Nephron (organoid): Measurements from ENCODE around the gene GPR6.

ENCODE experiments used
- H3K27ac Mint-ChIP-seq, 3 experiments: 2 replicates each; pipeline ENCODE4 v1.8.0; 2020; ENCODE audit warnings: mixed read lengths in 3 of 3, mild to moderate bottlenecking in 2 of 3, moderate library complexity in 1 of 3
- H3K27me3 Mint-ChIP-seq: 2 replicates; pipeline ENCODE4 v1.8.0; 2021; ENCODE audit warnings: low read depth, mild to moderate bottlenecking, moderate library complexity, mixed read lengths
- H3K36me3 Mint-ChIP-seq: 2 replicates; pipeline ENCODE4 v1.8.0; 2020; ENCODE audit warnings: low read depth, mixed read lengths
- H3K4me1 Mint-ChIP-seq: 2 replicates; pipeline ENCODE4 v1.8.0; 2020; ENCODE audit warnings: mixed read lengths
- H3K4me3 Mint-ChIP-seq, 3 experiments: 2 replicates each; pipeline ENCODE4 v1.8.0; 2020; ENCODE audit warnings: mild to moderate bottlenecking in 3 of 3, mixed read lengths in 3 of 3, moderate library complexity in 2 of 3
- H3K9me3 Mint-ChIP-seq: 2 replicates; pipeline ENCODE4 v1.8.0; 2020; ENCODE audit warnings: mixed read lengths
- TF ChIP-seq, protein P1 (sequence below), 3 experiments: fragments of 200-600 bp; sonication (generic); IDR thresholded peaks; one replicate each; pipeline ENCODE4 v1.5.0; 2021; ENCODE audit warnings: antibody characterized with exemption in 3 of 3; ENCODE audit not compliant: unreplicated experiment in 3 of 3

The GPR6 gene

DNA sequence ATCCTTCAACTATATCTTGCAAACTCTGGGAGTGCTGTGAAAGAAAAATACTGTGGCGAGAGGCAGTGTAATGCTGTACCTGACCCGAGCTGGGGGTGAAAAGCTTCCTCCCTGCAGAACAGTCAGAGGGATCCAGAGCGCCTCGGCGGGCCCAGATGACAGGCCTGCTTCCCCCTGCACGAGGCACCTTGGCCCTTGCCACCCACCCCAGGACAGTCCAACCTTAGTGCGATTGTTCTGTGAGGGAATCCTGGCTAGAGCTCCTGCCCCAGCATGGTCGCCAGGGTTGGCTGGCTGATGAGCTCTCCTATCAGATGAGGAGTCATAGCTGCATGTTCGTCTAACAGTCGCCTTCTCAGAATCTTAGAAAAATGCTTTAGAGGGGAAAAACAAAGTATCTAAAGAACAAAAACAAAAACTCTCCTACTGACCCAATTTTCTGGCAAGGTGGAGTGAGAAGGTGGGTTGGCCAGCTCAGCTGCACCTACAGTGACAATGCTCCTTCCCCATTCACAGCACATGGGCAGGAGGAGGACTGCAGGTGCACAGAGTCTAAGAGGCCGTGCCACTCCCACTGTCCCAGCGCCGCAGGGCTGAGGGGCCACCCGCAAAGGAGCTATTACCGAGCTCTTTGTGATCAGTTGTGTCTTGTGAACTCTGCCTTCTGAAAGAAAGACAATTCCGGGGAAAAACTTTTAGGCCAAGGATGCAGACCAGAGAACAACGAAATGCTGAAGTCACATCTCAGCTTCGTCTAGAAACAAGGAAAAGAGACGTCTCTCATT is 28.6 kb upstream of the GPR6 start:
- Mint-ChIP-seq H3K27me3 (peaks cover 11% of the 10 kb centered on the region), H3K27ac (no peak overlapping the region), H3K9me3 (no peaks in the 10 kb centered on the region)

DNA sequence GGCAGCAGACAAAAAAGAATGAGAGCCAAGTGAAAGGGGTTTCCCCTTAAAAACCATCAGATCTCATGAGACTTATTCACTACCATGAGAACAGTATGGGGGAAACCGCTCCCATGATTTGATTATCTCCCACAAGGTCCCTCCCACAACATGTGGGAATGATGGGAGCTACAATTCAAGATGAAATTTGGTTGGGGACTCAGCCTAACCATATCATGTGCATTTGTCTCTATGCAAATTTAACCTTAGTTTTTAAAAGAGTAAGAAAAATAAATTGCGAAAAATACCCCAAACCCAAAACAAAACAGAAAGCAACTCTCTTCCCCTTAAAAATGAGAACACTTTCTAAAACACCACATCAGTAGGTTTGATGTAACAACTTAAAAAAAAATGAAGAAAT is 22.6 kb upstream of the GPR6 start:
- peaks cover 9% of the 10 kb centered on the region for H3K27me3 Mint-ChIP-seq
- H3K36me3 Mint-ChIP-seq = no peaks in the 10 kb centered on the region
- no peak overlapping the region for H3K4me3 Mint-ChIP-seq
- H3K27ac Mint-ChIP-seq = no peak overlapping the region
- TF ChIP-seq, protein P1, sequence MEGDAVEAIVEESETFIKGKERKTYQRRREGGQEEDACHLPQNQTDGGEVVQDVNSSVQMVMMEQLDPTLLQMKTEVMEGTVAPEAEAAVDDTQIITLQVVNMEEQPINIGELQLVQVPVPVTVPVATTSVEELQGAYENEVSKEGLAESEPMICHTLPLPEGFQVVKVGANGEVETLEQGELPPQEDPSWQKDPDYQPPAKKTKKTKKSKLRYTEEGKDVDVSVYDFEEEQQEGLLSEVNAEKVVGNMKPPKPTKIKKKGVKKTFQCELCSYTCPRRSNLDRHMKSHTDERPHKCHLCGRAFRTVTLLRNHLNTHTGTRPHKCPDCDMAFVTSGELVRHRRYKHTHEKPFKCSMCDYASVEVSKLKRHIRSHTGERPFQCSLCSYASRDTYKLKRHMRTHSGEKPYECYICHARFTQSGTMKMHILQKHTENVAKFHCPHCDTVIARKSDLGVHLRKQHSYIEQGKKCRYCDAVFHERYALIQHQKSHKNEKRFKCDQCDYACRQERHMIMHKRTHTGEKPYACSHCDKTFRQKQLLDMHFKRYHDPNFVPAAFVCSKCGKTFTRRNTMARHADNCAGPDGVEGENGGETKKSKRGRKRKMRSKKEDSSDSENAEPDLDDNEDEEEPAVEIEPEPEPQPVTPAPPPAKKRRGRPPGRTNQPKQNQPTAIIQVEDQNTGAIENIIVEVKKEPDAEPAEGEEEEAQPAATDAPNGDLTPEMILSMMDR (IDR thresholded peaks at IDR 0.05; ENCODE audit: unreplicated experiment in 3 of 3) = no peak
- H3K4me1 Mint-ChIP-seq = no peaks in the 10 kb centered on the region
- no peaks in the 10 kb centered on the region for H3K9me3 Mint-ChIP-seq

More for the DNA sequence above, 28.6 kb upstream of the GPR6 start:
- TF ChIP-seq, protein P1 (IDR thresholded peaks at IDR 0.05; ENCODE audit: unreplicated experiment in 3 of 3) = no peak
- Mint-ChIP-seq H3K4me1 (no peaks in the 10 kb centered on the region), H3K36me3 (no peaks in the 10 kb centered on the region), H3K4me3 (no peak overlapping the region)

DNA sequence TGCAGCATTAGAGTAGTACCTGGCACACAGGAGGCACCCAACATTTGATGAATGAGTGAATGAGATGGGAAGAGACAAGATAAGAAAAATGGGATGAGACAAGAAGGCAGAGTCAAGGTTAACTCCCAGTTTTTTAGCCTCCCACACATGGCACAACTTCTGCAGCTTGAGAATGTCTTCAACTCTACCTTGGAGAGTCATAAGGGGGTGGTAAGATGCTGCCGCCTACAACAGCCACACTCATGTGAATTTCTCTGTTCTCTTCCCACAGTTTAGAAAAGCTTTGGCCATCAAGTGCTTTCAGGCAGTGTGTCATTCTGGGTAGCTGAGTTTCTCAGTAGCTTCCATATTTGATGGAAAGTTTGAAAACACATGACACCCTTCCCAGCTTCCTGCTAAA is 19.5 kb upstream of the GPR6 start:
- Mint-ChIP-seq H3K4me1 (no peaks in the 10 kb centered on the region), H3K36me3 (no peaks in the 10 kb centered on the region), H3K27me3 (peaks cover 9% of the 10 kb centered on the region), H3K4me3 (no peak overlapping the region), H3K27ac (no peak overlapping the region), H3K9me3 (no peaks in the 10 kb centered on the region)
- TF ChIP-seq, protein P1 (IDR thresholded peaks at IDR 0.05; ENCODE audit: unreplicated experiment in 3 of 3) = no peak

DNA sequence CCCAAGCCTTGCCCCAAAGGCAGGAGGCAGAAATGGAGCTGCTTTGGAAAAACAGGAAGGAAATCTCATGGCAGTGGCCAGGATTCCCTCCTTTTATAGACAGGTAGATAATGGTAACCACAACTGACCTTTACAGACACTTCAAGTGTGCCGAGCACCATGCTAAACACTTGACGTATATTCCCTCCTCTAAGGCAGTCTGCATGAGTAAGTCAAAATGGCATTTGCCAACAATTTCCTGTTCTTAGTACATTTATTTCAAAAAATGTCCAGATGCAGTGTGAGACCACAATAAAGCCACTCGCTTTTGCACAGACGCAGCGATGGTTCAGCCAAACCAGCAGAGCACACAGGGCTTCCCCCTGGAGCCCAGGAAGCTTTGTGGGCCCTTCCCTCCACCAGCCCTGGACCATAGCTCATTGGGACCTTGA is 16.5 kb upstream of the GPR6 start:
- Mint-ChIP-seq H3K4me3 (no peak overlapping the region), H3K4me1 (no peaks in the 10 kb centered on the region), H3K27me3 (peaks cover 15% of the 10 kb centered on the region), H3K36me3 (no peaks in the 10 kb centered on the region), H3K27ac (no peak overlapping the region), H3K9me3 (no peaks in the 10 kb centered on the region)
- TF ChIP-seq, protein P1 (IDR thresholded peaks at IDR 0.05; ENCODE audit: unreplicated experiment in 3 of 3) = no peak

DNA sequence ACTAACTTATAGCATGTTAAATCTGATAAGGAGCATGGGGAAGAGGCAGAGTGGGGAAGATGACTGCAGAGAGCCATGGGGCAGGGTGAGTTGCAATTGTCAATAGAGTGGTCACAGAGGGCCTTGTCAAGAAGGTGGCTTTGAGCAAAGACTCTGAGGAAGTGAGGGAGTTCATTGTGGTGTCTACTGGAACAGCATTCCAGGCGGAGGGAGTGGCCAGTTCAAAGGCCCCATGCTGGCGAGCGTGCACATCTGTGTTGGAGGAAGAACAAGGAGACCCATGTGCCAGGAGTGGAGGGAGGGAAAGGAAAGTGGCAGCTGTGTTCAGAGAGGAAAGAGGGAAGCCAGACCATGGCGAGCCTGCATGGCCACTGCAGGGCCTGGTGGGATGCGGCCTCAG is 15.8 kb upstream of the GPR6 start:
- TF ChIP-seq, protein P1 (IDR thresholded peaks at IDR 0.05; ENCODE audit: unreplicated experiment in 3 of 3) = no peak
- H3K4me1 Mint-ChIP-seq = no peaks in the 10 kb centered on the region

DNA sequence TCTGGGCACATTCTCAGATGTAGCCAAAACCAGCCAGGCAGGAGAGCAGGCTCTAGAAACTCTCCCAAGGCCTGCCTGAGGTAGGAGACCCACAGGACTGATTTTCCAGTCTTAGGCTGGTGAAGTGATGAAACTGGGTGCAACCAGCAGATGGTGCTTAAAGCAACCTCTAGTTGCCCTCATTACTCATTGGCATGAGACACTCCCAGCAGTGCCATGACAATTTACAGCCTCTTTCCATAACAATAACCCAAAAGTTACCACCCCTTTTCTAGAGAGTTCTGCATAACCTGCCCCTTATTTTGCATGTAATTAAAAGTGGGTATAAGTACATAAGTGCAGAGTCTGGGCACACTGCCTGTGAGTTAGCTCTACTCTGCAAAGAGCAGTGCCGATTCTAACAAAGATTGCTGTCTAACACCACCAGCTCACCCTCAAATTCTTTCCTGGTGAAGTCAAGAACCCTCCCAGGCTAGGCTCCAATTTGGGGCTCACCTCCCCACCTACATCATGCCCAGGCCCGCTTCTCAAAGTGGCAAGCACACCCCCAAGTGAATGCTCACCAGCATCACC is 14.4 kb upstream of the GPR6 start:
- no peak overlapping the region for H3K4me3 Mint-ChIP-seq
- TF ChIP-seq, protein P1 (IDR thresholded peaks at IDR 0.05; ENCODE audit: unreplicated experiment in 3 of 3) = no peak
- no peak overlapping the region for H3K27ac Mint-ChIP-seq
- peaks cover 10% of the 10 kb centered on the region for H3K27me3 Mint-ChIP-seq
- no peaks in the 10 kb centered on the region for H3K9me3 Mint-ChIP-seq
- no peaks in the 10 kb centered on the region for H3K4me1 Mint-ChIP-seq
- no peaks in the 10 kb centered on the region for H3K36me3 Mint-ChIP-seq

More for the DNA sequence above, 15.8 kb upstream of the GPR6 start:
- Mint-ChIP-seq H3K27me3 (peaks cover 11% of the 10 kb centered on the region), H3K9me3 (no peaks in the 10 kb centered on the region), H3K36me3 (no peaks in the 10 kb centered on the region), H3K4me3 (no peak overlapping the region), H3K27ac (no peak overlapping the region)
